ENCODE results near the gene LTBP3.

The LTBP3 gene

DNA sequence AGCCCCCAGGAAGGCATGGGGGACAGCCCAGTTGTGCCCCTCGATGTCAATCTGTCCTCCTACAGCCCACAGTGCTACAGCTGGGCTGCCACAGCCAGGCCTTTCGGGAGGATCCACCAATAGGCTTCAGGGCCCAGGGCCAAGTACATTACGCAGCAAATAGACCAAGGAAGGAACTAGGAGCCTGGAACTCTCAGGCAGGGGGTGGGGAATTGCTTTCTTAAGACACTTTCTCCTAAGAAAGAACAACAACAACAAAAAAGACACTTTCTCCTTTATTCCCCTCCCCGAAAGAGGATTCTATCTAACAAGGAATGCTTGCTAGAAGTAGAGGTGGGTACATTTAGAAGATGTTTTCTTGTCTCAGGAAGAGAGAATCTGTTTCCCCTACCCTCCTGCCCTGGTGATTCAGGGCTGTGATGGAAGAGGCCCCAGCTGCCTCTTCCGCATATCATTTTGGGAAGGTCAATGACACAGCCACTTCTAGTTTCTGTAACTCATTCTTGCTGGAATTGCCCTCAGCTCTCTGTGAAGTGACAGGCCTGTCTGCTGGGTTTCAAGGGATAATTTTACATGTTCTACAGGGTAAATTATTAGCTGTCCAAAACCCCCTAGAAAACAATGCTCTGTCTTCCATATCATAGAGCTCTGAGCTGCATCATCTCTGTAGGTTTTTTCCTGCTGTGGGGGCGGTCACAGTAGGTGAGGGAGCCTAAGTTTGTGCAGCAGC lies 65.4 kb downstream of the LTBP3 start:
- no peak for DNase-seq

- DNase-seq, result no peak
These were observed 65.8 kb downstream of the LTBP3 start for GRCh38 chr11:65492387-65492636.

- DNase-seq, result no peak
These were observed 66.4 kb downstream of the LTBP3 start for GRCh38 chr11:65491614-65492386.

DNA sequence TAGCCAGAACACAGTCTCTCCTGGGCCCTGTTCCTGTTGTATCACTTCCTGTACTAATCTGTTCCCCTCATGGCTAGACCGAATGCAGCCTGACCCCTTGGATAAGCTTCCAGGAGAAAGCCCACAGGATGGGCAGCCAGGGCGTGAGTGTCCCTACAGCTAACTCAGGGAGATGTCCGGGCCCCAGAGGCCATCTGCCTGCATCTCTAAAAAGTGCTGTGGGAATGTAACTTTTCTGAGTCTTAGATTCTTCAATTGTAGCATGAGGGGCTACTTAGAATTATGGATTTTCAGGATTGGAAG lies 67.0 kb downstream of the LTBP3 start:
- no peak for DNase-seq

DNA sequence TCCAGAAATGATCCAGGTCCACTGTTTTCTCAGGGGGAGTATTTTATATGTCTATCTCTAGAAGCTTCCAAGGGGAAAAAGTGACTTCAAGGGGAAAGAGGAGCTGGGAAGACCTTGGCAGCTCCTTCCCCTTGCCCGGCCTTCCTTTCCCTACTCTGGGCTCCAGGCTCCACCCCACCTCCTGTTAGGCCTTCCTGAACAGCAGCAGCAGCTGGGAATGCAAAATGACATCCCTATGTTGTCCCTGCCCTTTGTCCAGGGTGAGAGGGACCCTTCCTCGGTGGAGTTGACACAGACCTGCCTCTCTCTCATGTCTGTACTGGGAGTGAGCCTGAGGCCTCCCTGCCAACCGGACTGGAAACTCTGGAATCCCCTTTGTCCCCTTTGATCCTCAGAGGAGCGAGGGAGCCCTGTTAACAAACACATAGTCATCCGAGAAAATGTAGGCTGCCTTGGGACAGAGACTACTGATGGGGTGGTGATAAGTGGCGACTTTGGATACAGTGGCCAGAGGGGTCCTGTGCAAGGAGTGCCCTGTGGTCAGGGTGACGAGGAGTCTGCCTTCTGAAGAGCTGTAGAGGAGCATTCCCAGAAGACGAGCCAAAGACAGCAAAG lies 68.3 kb downstream of the LTBP3 start:
- DNase-seq, result no peak

DNA sequence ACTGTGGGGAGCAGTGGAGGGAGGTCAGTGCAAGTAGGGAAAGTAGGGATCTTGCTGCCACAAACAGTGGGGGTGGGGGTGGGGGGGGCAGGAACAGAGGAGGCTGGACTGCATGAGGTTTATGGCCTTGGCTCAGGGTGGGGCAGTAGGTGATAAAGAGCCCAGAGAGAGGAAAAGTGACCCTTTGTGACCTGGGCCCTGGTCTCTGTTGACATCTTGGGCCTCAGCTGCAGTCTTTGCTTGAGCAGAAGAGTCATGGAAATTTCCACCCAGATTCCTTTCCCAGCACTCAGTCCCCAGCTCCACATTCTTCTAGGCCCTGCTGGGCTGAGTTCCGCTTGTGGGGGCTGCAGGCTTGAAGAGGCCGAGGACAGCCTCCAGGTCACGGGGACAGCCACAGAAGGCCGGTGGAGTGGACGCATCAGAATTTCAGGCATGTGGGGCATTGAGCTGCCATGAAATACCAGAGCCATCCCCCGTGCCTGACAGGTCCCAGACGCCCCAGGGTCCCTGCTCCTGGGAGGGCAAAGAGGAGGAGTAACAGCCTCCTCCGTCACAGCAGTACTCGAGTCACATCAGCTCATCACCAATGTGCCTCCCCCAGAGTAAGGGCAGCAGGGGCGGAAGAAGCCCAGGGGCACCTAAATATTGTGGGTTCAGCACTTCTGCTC lies 69.0 kb downstream of the LTBP3 start:
- no peak for DNase-seq
